Epithelial cell of esophagus (primary cell): ENCODE data around the gene ALG14.

Experiments used
- DNase-seq: peaks from one replicate; pipeline ENCODE4 v3.0.0; 2010; ENCODE audit warnings: low read depth
- H3K4me3 ChIP-seq: 2 replicates; pipeline ENCODE4 v1.5.1; 2011; ENCODE audit warnings: mild to moderate bottlenecking, low read length, control low read depth
- CTCF ChIP-seq: IDR thresholded peaks from 2 replicates; pipeline ENCODE4 v1.5.1; 2011; ENCODE audit warnings: low read depth, mild to moderate bottlenecking, low read length, control low read depth, inconsistent platforms; ENCODE audit not compliant: insufficient read depth; ENCODE audit errors: missing control alignments

Gene ALG14

GRCh38 chr1:95086949-95087533 is 14.3 kb upstream of the ALG14 start:
- peak; percentile 55 for DNase-seq
- no peak overlapping the region for H3K4me3 ChIP-seq
- TF ChIP-seq CTCF, result no peak

- TF ChIP-seq CTCF, result no peak
- DNase-seq, result no peak
- H3K4me3 ChIP-seq, result no peak overlapping the region
Measured at GRCh38 chr1:95085376-95085775, 12.6 kb upstream of the ALG14 start.

- peak; percentile 33 for DNase-seq
- no peak overlapping the region for H3K4me3 ChIP-seq
- TF ChIP-seq CTCF, result peak; percentile 69
Measured at GRCh38 chr1:95084317-95085176, 11.8 kb upstream of the ALG14 start.

GRCh38 chr1:95080879-95081278 is 8.1 kb upstream of the ALG14 start:
- DNase-seq, result no peak
- TF ChIP-seq CTCF, result no peak

GRCh38 chr1:95080446-95080845 is 7.7 kb upstream of the ALG14 start:
- no peak overlapping the region for H3K4me3 ChIP-seq
- TF ChIP-seq CTCF, result no peak

More at GRCh38 chr1:95080879-95081278, 8.1 kb upstream of the ALG14 start:
- no peak overlapping the region for H3K4me3 ChIP-seq

GRCh38 chr1:95076034-95076433 is 3.3 kb upstream of the ALG14 start:
- DNase-seq, result no peak
- no peak overlapping the region for H3K4me3 ChIP-seq
- no peak for TF ChIP-seq CTCF

More at GRCh38 chr1:95080446-95080845, 7.7 kb upstream of the ALG14 start:
- no peak for DNase-seq
